Stomach (tissue), 4 donors: ENCODE results near the gene TLCD1.

Experiments used
- EP300 ChIP-seq: sonication (generic); formaldehyde crosslinking; IDR thresholded peaks from one replicate; pipeline ENCODE4 v1.6.1; 2017; ENCODE audit warnings: antibody characterized with exemption
- POLR2AphosphoS5 ChIP-seq, 3 donors: sonication (generic); formaldehyde crosslinking; IDR thresholded peaks; one replicate each; pipeline ENCODE4 v1.6.1; 2016; ENCODE audit warnings: antibody characterized with exemption in 3 of 3
- TF ChIP-seq, protein P1 (sequence below), 7 experiments: fragments of 450-650 bp in 4 of 7; fragments of 200-600 bp in 3 of 7; sonication (generic) in 3 of 7; IDR thresholded peaks; one replicate each; pipeline ENCODE4 v1.5.1; 2016 to 2019; ENCODE audit warnings: antibody characterized with exemption in 7 of 7, control low read depth in 2 of 7, mild to moderate bottlenecking in 1 of 7

DNA sequence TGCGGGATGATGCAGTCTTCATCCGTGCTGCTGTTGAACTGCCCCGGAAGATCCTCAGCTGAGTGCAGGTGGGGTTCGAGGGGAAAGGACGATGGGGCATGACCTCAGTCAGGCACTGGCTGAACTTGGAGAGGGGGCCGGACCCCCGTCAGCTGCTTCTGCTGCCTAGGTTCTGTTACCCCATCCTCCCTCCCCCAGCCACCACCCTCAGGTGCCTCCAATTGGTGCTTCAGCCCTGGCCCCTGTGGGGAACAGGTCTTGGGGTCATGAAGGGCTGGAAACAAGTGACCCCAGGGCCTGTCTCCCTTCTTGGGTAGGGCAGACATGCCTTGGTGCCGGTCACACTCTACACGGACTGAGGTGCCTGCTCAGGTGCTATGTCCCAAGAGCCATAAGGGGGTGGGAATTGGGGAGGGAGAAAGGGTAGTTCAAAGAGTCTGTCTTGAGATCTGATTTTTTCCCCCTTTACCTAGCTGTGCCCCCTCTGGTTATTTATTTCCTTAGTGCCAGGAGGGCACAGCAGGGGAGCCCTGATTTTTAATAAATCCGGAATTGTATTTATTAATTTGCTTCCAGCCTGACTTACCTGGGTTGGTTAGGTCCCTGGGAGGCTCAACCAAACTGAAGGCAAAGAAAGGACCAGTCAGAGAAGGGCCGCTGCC lies 23.6 kb upstream of the TLCD1 start:
- TF ChIP-seq POLR2AphosphoS5 (IDR thresholded peaks at IDR 0.05) (no peak), EP300 (no peak)
- TF ChIP-seq, protein P1, sequence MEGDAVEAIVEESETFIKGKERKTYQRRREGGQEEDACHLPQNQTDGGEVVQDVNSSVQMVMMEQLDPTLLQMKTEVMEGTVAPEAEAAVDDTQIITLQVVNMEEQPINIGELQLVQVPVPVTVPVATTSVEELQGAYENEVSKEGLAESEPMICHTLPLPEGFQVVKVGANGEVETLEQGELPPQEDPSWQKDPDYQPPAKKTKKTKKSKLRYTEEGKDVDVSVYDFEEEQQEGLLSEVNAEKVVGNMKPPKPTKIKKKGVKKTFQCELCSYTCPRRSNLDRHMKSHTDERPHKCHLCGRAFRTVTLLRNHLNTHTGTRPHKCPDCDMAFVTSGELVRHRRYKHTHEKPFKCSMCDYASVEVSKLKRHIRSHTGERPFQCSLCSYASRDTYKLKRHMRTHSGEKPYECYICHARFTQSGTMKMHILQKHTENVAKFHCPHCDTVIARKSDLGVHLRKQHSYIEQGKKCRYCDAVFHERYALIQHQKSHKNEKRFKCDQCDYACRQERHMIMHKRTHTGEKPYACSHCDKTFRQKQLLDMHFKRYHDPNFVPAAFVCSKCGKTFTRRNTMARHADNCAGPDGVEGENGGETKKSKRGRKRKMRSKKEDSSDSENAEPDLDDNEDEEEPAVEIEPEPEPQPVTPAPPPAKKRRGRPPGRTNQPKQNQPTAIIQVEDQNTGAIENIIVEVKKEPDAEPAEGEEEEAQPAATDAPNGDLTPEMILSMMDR (IDR thresholded peaks at IDR 0.05): no peak
